Esophagus squamous epithelium (tissue), 5 donors: ENCODE data around the gene HSH2D. TPM values are rescaled to one million over a fixed set of nuclear protein-coding genes. Genes with fewer than 3 reads are reported as not detected.

Experiments
- DNase-seq: peaks from one replicate; lab custom pipeline; 2025; lab: John Stamatoyannopoulos, UW
- H3K27ac ChIP-seq, 4 donors: fragments of 200-600 bp; sonication (generic); one replicate each; pipeline ENCODE4 v1.5.1; 2016 to 2019; ENCODE audit warnings: mild to moderate bottlenecking in 1 of 4
- H3K27me3 ChIP-seq, 4 donors: fragments of 200-600 bp; sonication (generic); 1 replicate in 3 of 4; 2 replicates in 1 of 4; pipeline versions ENCODE4 v1.5.1 to v1.6.0; 2017 to 2021; ENCODE audit warnings: antibody characterized with exemption in 1 of 4
- H3K36me3 ChIP-seq, 3 donors: fragments of 200-600 bp; sonication (generic); one replicate each; pipeline ENCODE4 v1.5.1; 2016 to 2019
- H3K4me1 ChIP-seq, 3 donors: fragments of 200-600 bp; sonication (generic); one replicate each; pipeline ENCODE4 v1.5.1; 2017 to 2019
- H3K4me3 ChIP-seq, 4 donors: fragments of 200-600 bp; sonication (generic); 1 replicate in 3 of 4; 2 replicates in 1 of 4; pipeline ENCODE4 v1.5.1; 2016 to 2019; ENCODE audit warnings: mild to moderate bottlenecking in 2 of 4, moderate library complexity in 1 of 4
- H3K9me3 ChIP-seq, 3 donors: fragments of 200-600 bp; sonication (generic); one replicate each; pipeline ENCODE4 v1.5.1; 2016 to 2019
- POLR2A ChIP-seq, 4 donors: fragments of 450-650 bp; IDR thresholded peaks; one replicate each; pipeline ENCODE4 v1.6.1; 2017; ENCODE audit warnings: antibody characterized with exemption in 4 of 4, mild to moderate bottlenecking in 4 of 4, moderate library complexity in 3 of 4
- WGBS, 2 donors: methylation state at CpG; one replicate each; pipeline ENCODE4 v1.1.5; 2018; 5-methylcytosine and 5-hydroxymethylcytosine counted together
- intact Hi-C: fragments of 100-400 bp; cut with DNase I; formaldehyde crosslinking; loops from one replicate; pipeline ENCODE4 v1.15.0; 2022
- total RNA-seq, 4 donors: library from RNA; depleted of rRNA; stranded (reverse); fragments of >200 nt; gene quantifications; one replicate each; pipeline ENCODE4 v1.1.0, GENCODE V29; 2016
- TF ChIP-seq, protein P1 (sequence below), 6 experiments: fragments of 450-650 bp in 4 of 6; fragments of 200-600 bp in 2 of 6; sonication (generic) in 2 of 6; IDR thresholded peaks; one replicate each; pipeline ENCODE4 v1.5.1; 2016 to 2019; ENCODE audit warnings: antibody characterized with exemption in 6 of 6, mild to moderate bottlenecking in 4 of 6, moderate library complexity in 4 of 6
- donor health status: DM: yes; HTN: yes; CAD: no.

HSH2D gene
- total RNA-seq, 4 donors from 2014 or later: 0.31 to 1.1 (median 0.41) TPM; not detected in 1

- intact Hi-C loops: loop anchor here (5.0 to 10.0 kb wide), 2 partner anchors 151 to 564 kb away; no protein-coding TSS in a partner anchor
- TF ChIP-seq, protein P1, sequence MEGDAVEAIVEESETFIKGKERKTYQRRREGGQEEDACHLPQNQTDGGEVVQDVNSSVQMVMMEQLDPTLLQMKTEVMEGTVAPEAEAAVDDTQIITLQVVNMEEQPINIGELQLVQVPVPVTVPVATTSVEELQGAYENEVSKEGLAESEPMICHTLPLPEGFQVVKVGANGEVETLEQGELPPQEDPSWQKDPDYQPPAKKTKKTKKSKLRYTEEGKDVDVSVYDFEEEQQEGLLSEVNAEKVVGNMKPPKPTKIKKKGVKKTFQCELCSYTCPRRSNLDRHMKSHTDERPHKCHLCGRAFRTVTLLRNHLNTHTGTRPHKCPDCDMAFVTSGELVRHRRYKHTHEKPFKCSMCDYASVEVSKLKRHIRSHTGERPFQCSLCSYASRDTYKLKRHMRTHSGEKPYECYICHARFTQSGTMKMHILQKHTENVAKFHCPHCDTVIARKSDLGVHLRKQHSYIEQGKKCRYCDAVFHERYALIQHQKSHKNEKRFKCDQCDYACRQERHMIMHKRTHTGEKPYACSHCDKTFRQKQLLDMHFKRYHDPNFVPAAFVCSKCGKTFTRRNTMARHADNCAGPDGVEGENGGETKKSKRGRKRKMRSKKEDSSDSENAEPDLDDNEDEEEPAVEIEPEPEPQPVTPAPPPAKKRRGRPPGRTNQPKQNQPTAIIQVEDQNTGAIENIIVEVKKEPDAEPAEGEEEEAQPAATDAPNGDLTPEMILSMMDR (IDR thresholded peaks at IDR 0.05): no peak
- TF ChIP-seq POLR2A (IDR thresholded peaks at IDR 0.05): no peak
- H3K36me3 ChIP-seq: peaks cover 19 to 71% (median 32%) of the 10 kb centered on the region in 3 donors
- WGBS, 2 donors: 88 to 94% methylated on average over 3 of the region's 3 CpGs
- no peaks in the 10 kb centered on the region for H3K9me3 ChIP-seq
- H3K4me3 ChIP-seq: no peak overlapping the region
- DNase-seq: no peak
- no peak overlapping the region for H3K27ac ChIP-seq
- no peaks in the 10 kb centered on the region for H3K27me3 ChIP-seq
- H3K4me1 ChIP-seq: peaks cover 9 to 36% (median 12%) of the 10 kb centered on the region in 3 donors
Observed at GRCh38 chr19:16188521-16188920, 45.0 kb downstream of the HSH2D start.

GRCh38 chr19:16190198-16190597, 46.7 kb downstream of the HSH2D start:
- 63 to 100% methylated on average over 1 to 3 of the region's 6 CpGs for WGBS, 2 donors
- DNase-seq: no peak
- Histone ChIP-seq H3K4me3 (no peak overlapping the region), H3K27ac (no peak overlapping the region), H3K9me3 (no peaks in the 10 kb centered on the region), H3K27me3 (no peaks in the 10 kb centered on the region), H3K36me3 (peaks cover 19 to 73% (median 32%) of the 10 kb centered on the region in 3 donors), H3K4me1 (peaks cover 9 to 30% (median 12%) of the 10 kb centered on the region in 3 donors)
- TF ChIP-seq, protein P1 (IDR thresholded peaks at IDR 0.05): no peak
- no peak for TF ChIP-seq POLR2A (IDR thresholded peaks at IDR 0.05)
- intact Hi-C loops: no loop called here

GRCh38 chr19:16190736-16191135, 47.3 kb downstream of the HSH2D start:
- Histone ChIP-seq H3K27ac (no peak overlapping the region), H3K36me3 (peaks cover 19 to 73% (median 32%) of the 10 kb centered on the region in 3 donors), H3K4me3 (no peak overlapping the region), H3K9me3 (no peaks in the 10 kb centered on the region), H3K27me3 (no peaks in the 10 kb centered on the region), H3K4me1 (peaks cover 9 to 30% (median 11%) of the 10 kb centered on the region in 3 donors)
- no peak for TF ChIP-seq POLR2A (IDR thresholded peaks at IDR 0.05)
- TF ChIP-seq, protein P1 (IDR thresholded peaks at IDR 0.05): no peak
- WGBS, 2 donors: 85 to 93% methylated on average over 6 to 10 of the region's 10 CpGs
- intact Hi-C loops: no loop called here
- no peak for DNase-seq

- TF ChIP-seq, protein P1 (IDR thresholded peaks at IDR 0.05): no peak
- no peak for TF ChIP-seq POLR2A (IDR thresholded peaks at IDR 0.05)
- peaks cover 5 to 25% (median 5%) of the 10 kb centered on the region in 3 donors for H3K4me1 ChIP-seq
- no peak overlapping the region for H3K27ac ChIP-seq
- WGBS, 2 donors: 83 to 87% methylated on average over 7 to 15 of the region's 16 CpGs
- H3K9me3 ChIP-seq: no peaks in the 10 kb centered on the region
- intact Hi-C loops: no loop called here
- DNase-seq: no peak
- H3K4me3 ChIP-seq: no peak overlapping the region
- peaks cover 19 to 73% (median 32%) of the 10 kb centered on the region in 3 donors for H3K36me3 ChIP-seq
- no peaks in the 10 kb centered on the region for H3K27me3 ChIP-seq
Observed at GRCh38 chr19:16191216-16191908, 47.9 kb downstream of the HSH2D start.

DNA sequence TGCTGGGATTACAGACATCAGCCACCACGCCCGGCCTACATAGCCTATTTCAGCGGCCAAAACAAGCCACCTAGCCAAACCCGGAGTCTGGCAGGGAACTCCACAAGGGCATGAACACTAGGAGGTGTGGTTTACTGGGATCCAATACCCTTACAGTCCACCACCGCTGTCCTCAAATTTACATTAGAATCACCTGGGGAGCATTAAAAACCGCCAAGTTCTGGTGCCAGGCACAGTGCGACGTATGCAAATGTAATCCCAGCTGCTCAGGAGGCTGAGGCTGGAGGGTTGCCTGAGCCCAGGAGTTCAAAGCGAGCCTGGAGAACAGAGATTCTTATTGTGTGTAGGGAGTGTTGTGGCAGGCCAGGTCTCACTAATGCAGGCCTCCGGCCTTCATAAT, 50.0 kb downstream of the HSH2D start:
- TF ChIP-seq, protein P1 (IDR thresholded peaks at IDR 0.05): no peak
- no peak for TF ChIP-seq POLR2A (IDR thresholded peaks at IDR 0.05)
- Histone ChIP-seq H3K4me3 (no peak overlapping the region), H3K36me3 (peaks cover 19 to 52% (median 30%) of the 10 kb centered on the region in 3 donors), H3K27me3 (no peaks in the 10 kb centered on the region), H3K27ac (no peak overlapping the region), H3K4me1 (peaks cover 3 to 21% (median 6%) of the 10 kb centered on the region in 3 donors), H3K9me3 (no peaks in the 10 kb centered on the region)
- no peak for DNase-seq
- intact Hi-C loops: no loop called here
- 69 to 70% methylated on average over 10 of the region's 10 CpGs for WGBS, 2 donors
